H9 (cell line): ENCODE measurements around the gene FOS. TPM values are rescaled to one million over a fixed set of nuclear protein-coding genes. Genes with fewer than 3 reads are reported as not detected.

Experiments used
- DNase-seq: peaks from one replicate; pipeline ENCODE4 v3.0.0-alpha.2; 2017
- H2AFZ ChIP-seq: one replicate; pipeline ENCODE4 v1.6.1; 2013; ENCODE audit warnings: mild to moderate bottlenecking, low read length, control low read depth, moderate library complexity
- H2AK5ac ChIP-seq: 2 replicates; pipeline ENCODE4 v1.6.1; 2013; ENCODE audit warnings: low read length, control low read depth, mixed read lengths; ENCODE audit not compliant: insufficient read length
- H2BK120ac ChIP-seq: one replicate; pipeline ENCODE4 v1.6.1; 2013; ENCODE audit warnings: low read depth, mild to moderate bottlenecking, low read length, control low read depth, inconsistent platforms; ENCODE audit not compliant: poor library complexity, severe bottlenecking
- H2BK12ac ChIP-seq: 2 replicates; pipeline ENCODE4 v1.6.1; 2013; ENCODE audit warnings: low read length, control low read depth, mixed read lengths, low read depth; ENCODE audit not compliant: insufficient read length
- H2BK15ac ChIP-seq: 2 replicates; pipeline ENCODE4 v1.6.1; 2013; ENCODE audit warnings: low read depth, low read length, control low read depth
- H2BK20ac ChIP-seq: one replicate; pipeline ENCODE4 v1.6.1; 2013; ENCODE audit warnings: low read depth, mild to moderate bottlenecking, low read length, control low read depth, inconsistent platforms; ENCODE audit not compliant: poor library complexity, severe bottlenecking
- H2BK5ac ChIP-seq: 2 replicates; pipeline ENCODE4 v1.6.1; 2013; ENCODE audit warnings: low read length, control low read depth, mixed read lengths; ENCODE audit not compliant: insufficient read length
- H3K14ac ChIP-seq: 2 replicates; pipeline ENCODE4 v1.6.1; 2013; ENCODE audit warnings: low read length, control low read depth; ENCODE audit not compliant: insufficient read depth
- H3K18ac ChIP-seq: 2 replicates; pipeline ENCODE4 v1.6.1; 2013; ENCODE audit warnings: low read depth, mild to moderate bottlenecking, mixed read lengths, low read length, control low read depth; ENCODE audit not compliant: insufficient read length
- H3K23ac ChIP-seq: 2 replicates; pipeline ENCODE4 v1.6.1; 2013; ENCODE audit warnings: low read length, control low read depth, mixed read lengths, low read depth; ENCODE audit not compliant: insufficient read length
- H3K23me2 ChIP-seq: 2 replicates; pipeline ENCODE4 v1.6.1; 2013; ENCODE audit warnings: low read depth, mild to moderate bottlenecking, mixed read lengths, low read length, control low read depth; ENCODE audit not compliant: insufficient read length, poor library complexity, severe bottlenecking
- H3K27ac ChIP-seq: 2 replicates; pipeline ENCODE4 v1.5.1; 2013; ENCODE audit warnings: low read length, control low read depth, mixed read lengths, low read depth; ENCODE audit not compliant: insufficient read length
- H3K27me3 ChIP-seq: 2 replicates; pipeline ENCODE4 v1.6.1; 2013; ENCODE audit warnings: low read length, control low read depth, inconsistent platforms; ENCODE audit not compliant: insufficient read depth
- H3K4ac ChIP-seq: 2 replicates; pipeline ENCODE4 v1.6.1; 2013; ENCODE audit warnings: low read depth, mild to moderate bottlenecking, control low read depth, inconsistent platforms, low read length, moderate library complexity
- H3K4me1 ChIP-seq: 2 replicates; pipeline ENCODE4 v1.6.1; 2013; ENCODE audit warnings: low read length, control low read depth, inconsistent platforms; ENCODE audit not compliant: insufficient read depth
- H3K4me2 ChIP-seq: 2 replicates; pipeline ENCODE4 v1.6.1; 2013; ENCODE audit warnings: low read length, control low read depth, mixed read lengths; ENCODE audit not compliant: insufficient read length, insufficient read depth
- H3K56ac ChIP-seq: 2 replicates; pipeline ENCODE4 v1.6.1; 2013; ENCODE audit warnings: low read depth, mild to moderate bottlenecking, mixed read lengths, low read length, control low read depth; ENCODE audit not compliant: insufficient read length
- H3K79me1 ChIP-seq: 2 replicates; pipeline ENCODE4 v1.6.1; 2013; ENCODE audit warnings: low read depth, mild to moderate bottlenecking, moderate library complexity, low read length, control low read depth, inconsistent platforms; ENCODE audit not compliant: insufficient read depth, poor library complexity, severe bottlenecking
- H3K79me2 ChIP-seq: 2 replicates; pipeline ENCODE4 v1.6.1; 2013; ENCODE audit warnings: low read length, control low read depth, inconsistent platforms; ENCODE audit not compliant: insufficient read depth
- H3K9ac ChIP-seq: 2 replicates; pipeline ENCODE4 v1.6.1; 2013; ENCODE audit warnings: low read length, control low read depth, mixed read lengths; ENCODE audit not compliant: insufficient read length; ENCODE audit errors: extremely low read depth
- H3K9me3 ChIP-seq: one replicate; pipeline ENCODE4 v1.6.1; 2013; ENCODE audit warnings: low read depth, low read length, inconsistent platforms; ENCODE audit not compliant: control insufficient read depth
- H3T11ph ChIP-seq: one replicate; pipeline ENCODE4 v1.6.1; 2013; ENCODE audit warnings: mild to moderate bottlenecking, low read length, control low read depth, inconsistent platforms
- H4K20me1 ChIP-seq: one replicate; pipeline ENCODE4 v1.6.1; 2013; ENCODE audit not compliant: control insufficient read depth, insufficient read length, insufficient read depth
- H4K5ac ChIP-seq: 2 replicates; pipeline ENCODE4 v1.6.1; 2013; ENCODE audit warnings: low read depth, mild to moderate bottlenecking, mixed read lengths, low read length, control low read depth; ENCODE audit not compliant: insufficient read length
- H4K8ac ChIP-seq: replicated peaks from 2 replicates; pipeline ENCODE4 v1.6.1; 2013; ENCODE audit warnings: low read length, control low read depth, mixed read lengths, low read depth; ENCODE audit not compliant: insufficient read length
- H4K91ac ChIP-seq: 2 replicates; pipeline ENCODE4 v1.6.1; 2013; ENCODE audit warnings: low read depth, mild to moderate bottlenecking, moderate library complexity, mixed read lengths, low read length, control low read depth; ENCODE audit not compliant: insufficient read length
- H3K27ac Mint-ChIP-seq, 3 experiments: 2 replicates in 2 of 3; 3 replicates in 1 of 3; pipeline ENCODE4 v1.8.0; 2020 to 2021; ENCODE audit warnings: mixed read lengths in 3 of 3, mild to moderate bottlenecking in 1 of 3, moderate library complexity in 1 of 3
- H3K27me3 Mint-ChIP-seq: 2 replicates; pipeline ENCODE4 v1.8.0; 2021; ENCODE audit warnings: low read depth, mild to moderate bottlenecking, moderate library complexity, mixed read lengths
- H3K36me3 Mint-ChIP-seq, 3 experiments: 2 replicates in 2 of 3; 3 replicates in 1 of 3; pipeline ENCODE4 v1.8.0; 2020 to 2021; ENCODE audit warnings: low read depth in 3 of 3, mixed read lengths in 3 of 3; ENCODE audit not compliant: insufficient read depth in 1 of 3
- H3K4me1 Mint-ChIP-seq, 2 experiments: 2 replicates each; pipeline ENCODE4 v1.8.0; 2020; ENCODE audit warnings: mixed read lengths in 2 of 2
- H3K4me3 Mint-ChIP-seq, 2 experiments: 2 replicates in 1 of 2; 3 replicates in 1 of 2; pipeline ENCODE4 v1.8.0; 2020 to 2021; ENCODE audit warnings: mild to moderate bottlenecking in 2 of 2, mixed read lengths in 2 of 2, moderate library complexity in 1 of 2
- H3K9me3 Mint-ChIP-seq, 2 experiments: 2 replicates in 1 of 2; 3 replicates in 1 of 2; pipeline ENCODE4 v1.8.0; 2020; ENCODE audit warnings: mild to moderate bottlenecking in 2 of 2, mixed read lengths in 2 of 2, moderate library complexity in 1 of 2
- CTCF ChIP-seq: fragments of 200-600 bp; sonication (generic); conservative IDR thresholded peaks from 3 replicates; pipeline ENCODE4 v1.8.0; 2021; ENCODE audit warnings: antibody characterized with exemption, mild to moderate bottlenecking
- WGBS: extraction: QIAGEN DNeasy Blood & Tissue Kit; methylation state at CpG from one replicate; pipeline ENCODE4 v1.1.7; 2013; ENCODE audit warnings: missing lambda C conversion rate, low lambda C conversion rate, mixed read lengths; ENCODE audit not compliant: insufficient read length; ENCODE audit errors: extremely low coverage; 5-methylcytosine and 5-hydroxymethylcytosine counted together
- total RNA-seq: library from RNA; stranded (reverse); gene quantifications from 2 replicates; pipeline ENCODE4 v1.2.1, GENCODE V29; 2021

Gene FOS
- total RNA-seq, 1 experiment from 2014 or later, result 33.9 TPM

- Mint-ChIP-seq H3K36me3 (no peaks in the 10 kb centered on the region), H3K9me3 (no peaks in the 10 kb centered on the region), H3K4me3 (no peak overlapping the region), H3K27me3 (no peaks in the 10 kb centered on the region; the same call in 1 of the 2 replicates), H3K4me1 (peaks cover 24 to 29% of the 10 kb centered on the region in 2 experiments), H3K27ac (no peak overlapping the region)
- Histone ChIP-seq H3K4me2 (no peak overlapping the region), H3T11ph (no peak overlapping the region), H2BK12ac (no peak overlapping the region), H3K27ac (no peak overlapping the region), H3K27me3 (no peaks in the 10 kb centered on the region), H2AFZ (no peak overlapping the region), H3K4me1 (peaks cover 3% of the 10 kb centered on the region; the same call in 1 of the 2 replicates), H4K20me1 (no peaks in the 10 kb centered on the region), H2BK15ac (no peak overlapping the region), H3K4ac (no peak overlapping the region), H3K23ac (no peak overlapping the region), H4K8ac (no peak overlapping the region), H3K56ac (no peak overlapping the region), H3K9ac (no peak overlapping the region), H3K79me2 (no peaks in the 10 kb centered on the region), H2BK5ac (no peak overlapping the region), H3K14ac (no peak overlapping the region), H3K79me1 (no peaks in the 10 kb centered on the region), H4K5ac (no peak overlapping the region), H2BK120ac (no peak overlapping the region), H3K9me3 (no peaks in the 10 kb centered on the region), H2BK20ac (no peak overlapping the region), H3K18ac (no peak overlapping the region), H3K23me2 (peaks cover 11% of the 10 kb centered on the region), H2AK5ac (no peak overlapping the region), H4K91ac (no peak overlapping the region)
- TF ChIP-seq CTCF, result no peak
- WGBS, result no CpG with 5 or more reads among the region's 3 CpGs
- no peak for DNase-seq
Measured at GRCh38 chr14:75290851-75291250, 12.2 kb downstream of the FOS start.
